NCI-H146 treated with DMSO at 0.1 percent for 48 hours (cell line): ENCODE results near the gene CACHD1.

Experiments
- DNase-seq: peaks from one replicate; lab custom pipeline; 2025; ENCODE audit not compliant: unreplicated experiment; lab: John Stamatoyannopoulos, UW

Gene CACHD1

DNA sequence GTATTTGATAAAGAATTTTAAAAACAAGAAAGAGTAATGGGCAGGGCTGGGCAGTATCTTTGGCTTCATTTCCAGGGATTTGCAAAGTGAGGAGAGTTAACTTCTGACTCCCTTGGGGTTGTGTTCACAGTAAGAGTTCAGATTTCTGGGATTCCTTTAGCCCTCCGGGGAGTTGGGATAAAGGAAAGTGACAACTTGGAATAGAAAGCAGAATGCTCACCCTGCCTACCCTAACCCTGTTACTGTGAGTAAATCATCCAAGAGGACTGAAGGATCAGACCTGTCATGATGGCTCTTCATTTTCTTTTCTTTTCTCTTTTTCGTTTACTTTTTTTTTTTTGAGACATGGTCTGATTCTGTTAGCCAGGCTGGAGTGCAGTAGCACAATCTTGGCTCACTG is 76.1 kb downstream of the CACHD1 start:
- no peak for DNase-seq

DNA sequence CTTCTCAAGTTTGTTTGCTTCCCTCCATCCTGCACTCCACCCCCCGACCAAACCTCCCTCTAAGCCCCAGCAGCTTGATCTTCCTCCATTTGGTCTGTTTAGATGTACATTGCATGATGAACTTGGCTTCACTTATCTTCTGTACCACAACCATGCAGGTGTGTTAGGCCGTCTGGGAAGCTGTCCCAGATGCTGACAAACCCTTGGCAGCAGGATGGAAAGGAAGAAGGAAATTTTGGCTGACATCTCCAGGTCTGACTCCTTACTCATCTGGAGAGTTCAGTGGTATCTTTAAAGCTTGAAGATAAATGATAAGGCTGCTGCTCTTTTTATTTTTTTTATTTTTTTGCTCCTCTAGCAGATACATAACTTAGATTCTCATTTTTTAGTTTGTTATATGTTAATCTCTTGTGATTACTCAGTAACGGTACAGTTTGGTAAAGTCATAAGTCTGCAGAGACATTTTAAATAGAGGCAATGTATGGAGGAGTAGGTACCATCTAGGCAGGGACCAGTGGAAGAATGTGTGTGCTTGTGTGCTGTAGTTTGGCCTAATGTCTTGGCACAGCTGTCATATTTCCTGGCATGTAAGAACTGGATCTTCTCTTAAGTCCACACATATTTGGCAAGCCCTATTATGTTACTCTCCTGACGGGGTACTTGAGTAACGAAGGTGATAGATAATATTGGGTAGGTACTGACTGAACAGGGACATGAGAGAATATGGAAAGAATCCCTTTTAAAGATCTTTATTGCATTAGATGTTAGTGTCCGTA is 79.7 kb downstream of the CACHD1 start:
- no peak for DNase-seq

DNA sequence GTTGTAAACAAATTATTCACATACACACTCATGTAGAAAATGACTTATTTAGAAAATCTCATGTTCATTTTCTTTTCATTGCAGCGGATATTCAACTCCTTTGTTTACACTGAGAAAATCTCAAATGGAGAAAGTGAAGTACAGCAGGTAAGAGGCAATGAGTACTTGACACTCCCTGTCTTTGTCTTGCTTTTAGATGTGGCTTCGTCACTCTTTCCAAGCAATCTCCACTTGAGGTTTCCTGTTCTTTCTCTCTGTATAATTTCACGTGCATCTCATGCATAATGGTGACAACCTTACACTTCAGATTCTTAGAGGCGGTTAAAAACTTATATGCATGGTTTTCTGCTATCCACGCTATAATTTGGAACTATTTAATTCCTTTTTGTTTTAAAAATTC is 80.6 kb downstream of the CACHD1 start:
- no peak for DNase-seq

DNA sequence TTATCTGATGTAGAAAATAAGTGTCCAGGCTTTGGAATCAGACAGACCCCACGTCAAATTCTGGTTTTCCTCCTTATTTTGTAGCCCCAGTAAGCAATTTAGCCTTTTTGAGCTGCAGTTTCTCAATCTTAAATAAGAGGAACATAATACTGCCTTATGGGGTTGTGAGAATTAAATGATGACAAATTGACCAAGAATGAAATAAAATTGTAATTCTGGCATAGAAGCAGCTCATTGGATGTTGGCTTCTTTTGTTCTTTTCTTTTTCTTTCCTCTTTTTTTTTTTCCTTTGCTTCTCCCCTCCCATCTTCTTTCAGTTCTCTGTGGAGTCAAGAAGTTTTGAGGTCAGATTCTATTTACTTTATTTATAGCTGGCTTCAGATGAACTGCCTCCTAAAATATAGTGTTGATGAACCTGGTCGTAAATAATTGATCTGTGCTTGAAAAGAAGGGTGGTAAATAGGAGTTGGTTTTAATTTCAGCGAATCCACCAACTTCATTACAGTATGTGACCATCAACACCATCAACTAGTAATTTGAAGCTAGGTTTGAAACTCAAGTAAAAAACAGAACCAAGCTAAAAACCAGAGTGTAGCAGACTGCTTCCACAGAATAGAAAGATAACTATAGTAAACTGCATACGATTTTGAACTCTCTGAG is 81.1 kb downstream of the CACHD1 start:
- no peak for DNase-seq

DNA sequence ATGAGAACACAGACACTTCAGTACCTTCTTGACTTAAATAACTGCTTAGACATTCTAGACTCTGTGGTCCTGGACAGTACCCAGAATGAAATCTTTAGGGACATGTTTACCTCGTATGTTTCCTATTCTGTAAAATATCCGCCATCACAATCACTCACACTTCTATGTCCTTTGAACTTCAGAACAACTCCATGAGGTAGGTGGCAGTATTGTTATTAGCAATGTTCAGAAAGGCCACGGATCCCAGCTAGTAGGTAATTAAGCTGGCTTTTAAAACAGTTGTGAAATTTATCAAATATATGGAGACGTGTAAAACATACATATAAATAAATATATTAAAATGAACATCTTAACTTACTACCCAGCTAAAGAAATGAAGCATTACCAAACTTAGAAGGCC is 83.4 kb downstream of the CACHD1 start:
- DNase-seq: no peak

DNA sequence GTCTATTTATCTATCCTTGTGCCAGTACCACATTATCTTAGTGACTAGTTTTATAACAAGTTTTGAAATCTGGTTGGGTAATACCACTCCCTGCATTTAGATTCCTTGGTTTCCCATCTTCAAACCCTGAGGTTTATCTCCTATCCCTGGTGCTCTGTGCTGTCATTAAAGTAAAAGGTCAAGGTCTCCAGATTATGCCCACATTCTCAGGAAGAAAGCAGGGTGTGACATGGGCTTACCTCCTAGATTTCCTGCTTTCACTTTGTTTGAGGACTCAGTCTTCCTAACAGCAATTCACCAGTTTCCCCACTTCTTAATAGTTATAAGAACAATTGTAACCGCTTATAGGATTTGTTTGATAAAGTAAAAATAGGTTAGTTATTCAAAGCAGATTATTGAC is 86.0 kb downstream of the CACHD1 start:
- DNase-seq: no peak

DNA sequence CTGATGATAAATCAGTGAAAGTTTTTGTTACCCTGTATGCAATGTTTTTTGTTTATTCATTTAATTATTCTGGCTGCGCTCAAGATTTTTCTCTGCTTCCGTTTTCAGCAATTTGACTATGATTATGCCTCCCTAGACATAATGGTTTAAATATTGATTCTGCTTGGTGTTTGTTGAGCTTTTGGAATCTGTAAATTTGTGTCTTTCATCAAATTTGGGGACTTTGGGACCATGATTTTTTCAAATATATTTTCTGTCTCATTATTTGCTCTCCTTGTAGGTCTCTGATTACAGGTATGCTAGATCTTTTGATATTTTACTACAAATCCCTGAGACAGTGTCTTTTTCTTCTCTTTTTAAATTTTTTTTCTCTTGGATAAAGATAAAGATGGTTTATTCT is 92.1 kb downstream of the CACHD1 start:
- no peak for DNase-seq

DNA sequence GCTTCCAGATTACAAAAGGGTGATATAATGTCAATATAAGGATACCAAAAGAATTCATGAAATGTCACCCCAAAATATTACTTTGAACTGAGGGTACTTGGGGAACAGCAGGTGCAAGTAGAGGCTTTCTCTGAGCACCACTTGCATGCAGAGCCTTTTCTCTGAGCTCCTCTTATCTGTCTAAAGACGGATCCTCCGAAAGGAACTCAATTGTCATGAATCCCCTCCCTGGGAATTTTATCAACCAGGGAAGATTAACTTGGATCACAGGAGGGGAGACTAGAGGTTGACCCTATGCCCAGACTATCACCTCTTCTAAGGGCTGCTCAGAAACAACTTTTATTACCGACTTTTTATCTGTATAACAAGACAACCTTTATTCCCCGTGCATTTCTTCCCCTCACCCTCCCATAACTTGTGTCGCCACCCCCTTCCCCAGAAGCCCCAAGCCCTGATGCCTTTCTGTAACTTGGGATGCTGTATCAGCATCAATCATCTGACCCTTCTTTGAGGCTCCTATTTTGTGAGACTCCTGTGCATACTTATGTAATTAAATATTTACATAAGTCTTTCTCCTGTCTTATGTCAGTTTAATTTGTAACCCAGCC is 94.1 kb downstream of the CACHD1 start:
- DNase-seq: no peak

DNA sequence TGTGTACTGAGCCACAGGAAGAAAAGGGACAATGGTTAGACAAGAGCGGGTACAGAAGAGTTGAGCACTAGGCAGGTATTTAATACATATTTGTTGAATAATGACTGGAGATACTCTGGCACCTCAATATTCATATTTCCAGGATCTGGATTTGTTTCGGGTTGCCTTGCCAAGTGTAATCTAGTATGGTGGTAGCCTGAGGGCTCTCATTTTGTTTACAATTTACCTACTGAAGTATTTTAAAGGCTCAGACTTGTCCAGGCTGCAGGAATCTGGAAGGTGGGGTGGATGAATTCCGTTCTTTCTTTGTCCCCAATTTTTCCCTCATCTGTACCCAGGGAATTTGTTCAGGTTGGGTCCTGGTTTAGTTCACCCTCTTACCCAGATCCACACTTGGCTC is 95.0 kb downstream of the CACHD1 start:
- DNase-seq: no peak

DNA sequence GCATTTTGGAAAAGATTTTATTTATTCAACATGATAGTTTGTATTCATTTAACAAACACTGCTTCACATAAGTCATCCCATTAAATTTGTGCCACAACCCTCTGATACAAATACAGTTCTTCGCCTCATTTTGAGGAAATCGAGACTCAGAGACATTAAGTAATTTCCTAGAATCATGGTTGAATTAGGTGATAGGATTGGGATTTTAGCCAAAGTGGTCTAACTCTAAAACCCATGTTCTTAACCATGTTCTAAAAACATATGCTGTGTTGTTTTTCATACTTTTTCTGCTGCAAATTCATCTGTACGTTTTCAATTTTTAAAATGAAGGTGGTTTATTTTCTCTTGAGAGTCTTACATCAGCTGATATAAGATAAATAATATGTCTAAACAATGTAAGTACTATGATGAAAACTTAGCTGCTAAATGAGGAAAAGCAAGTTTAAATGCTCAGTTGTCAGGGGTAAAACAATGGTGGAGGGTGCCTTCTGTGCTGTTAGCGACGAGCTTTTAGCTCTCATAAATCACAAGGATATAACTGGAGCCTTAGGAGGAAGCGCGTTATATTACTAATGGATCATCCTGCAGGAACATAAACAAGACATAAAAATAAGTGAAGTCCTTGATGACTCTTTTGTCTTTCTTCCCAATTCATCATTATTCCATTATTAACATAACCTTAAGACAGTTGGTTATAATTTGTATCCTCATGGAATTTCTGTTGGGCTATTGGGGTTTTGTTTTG is 97.7 kb downstream of the CACHD1 start:
- DNase-seq: no peak

DNA sequence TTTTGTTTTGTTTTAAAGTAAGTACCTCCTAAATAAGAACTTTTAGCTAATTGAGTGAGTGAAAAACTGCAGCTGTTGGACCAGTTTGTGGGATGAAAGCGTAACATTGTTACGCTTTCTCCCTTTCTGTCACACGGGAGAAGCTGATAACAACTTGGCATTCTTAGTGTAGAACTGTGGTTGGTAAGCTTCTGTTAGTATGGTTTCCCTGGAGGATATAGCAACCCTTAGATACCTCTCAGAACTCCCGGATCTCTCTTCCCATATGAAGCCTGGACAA is 98.2 kb downstream of the CACHD1 start:
- DNase-seq: no peak

DNA sequence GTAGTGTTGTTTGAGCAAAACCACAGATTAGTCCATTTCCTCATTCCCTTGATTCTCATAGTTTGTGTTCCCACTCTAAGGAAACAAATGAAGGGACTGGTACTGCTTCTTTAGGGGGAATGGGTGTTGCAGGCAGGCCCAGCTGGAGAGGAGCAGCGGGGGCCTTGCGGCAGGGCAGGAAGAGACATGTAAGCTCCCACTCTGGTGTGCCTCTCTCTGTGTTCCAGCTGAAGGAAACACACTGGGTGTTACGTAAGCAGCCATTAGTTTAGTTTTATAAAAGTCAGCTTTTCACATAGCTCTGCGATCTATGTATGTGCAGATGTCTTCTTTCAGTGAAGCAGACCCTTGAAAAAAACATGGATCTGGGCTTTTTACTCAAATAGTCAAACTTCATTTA is 99.5 kb downstream of the CACHD1 start:
- no peak for DNase-seq

DNA sequence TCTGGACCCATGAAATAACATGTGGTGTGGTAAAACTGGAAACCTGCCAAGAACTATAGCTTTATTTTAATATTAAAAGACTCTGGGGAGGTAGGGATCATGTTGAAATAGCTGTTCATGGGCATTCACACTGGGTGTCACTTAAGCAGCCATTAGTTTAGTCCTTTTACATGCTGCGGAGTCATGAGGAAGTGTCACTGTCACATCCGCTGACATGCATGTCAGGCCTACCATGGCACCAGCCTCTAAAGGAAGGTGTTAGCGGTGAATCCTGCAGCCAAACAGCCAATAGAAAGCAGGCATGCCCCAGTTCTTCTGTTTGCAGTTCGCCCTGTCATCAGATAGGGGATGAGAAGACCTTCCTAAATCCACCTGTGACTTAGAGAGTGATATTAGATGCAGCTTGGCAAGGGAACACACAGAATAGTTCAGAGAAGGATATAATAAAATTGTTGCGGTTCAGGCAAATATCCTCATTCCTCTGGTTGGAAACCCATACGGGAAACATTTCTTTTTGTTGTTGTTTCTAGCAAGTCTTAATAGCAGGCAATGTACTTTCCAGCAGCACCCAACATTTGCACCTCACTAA is 100.4 kb downstream of the CACHD1 start:
- DNase-seq: no peak

DNA sequence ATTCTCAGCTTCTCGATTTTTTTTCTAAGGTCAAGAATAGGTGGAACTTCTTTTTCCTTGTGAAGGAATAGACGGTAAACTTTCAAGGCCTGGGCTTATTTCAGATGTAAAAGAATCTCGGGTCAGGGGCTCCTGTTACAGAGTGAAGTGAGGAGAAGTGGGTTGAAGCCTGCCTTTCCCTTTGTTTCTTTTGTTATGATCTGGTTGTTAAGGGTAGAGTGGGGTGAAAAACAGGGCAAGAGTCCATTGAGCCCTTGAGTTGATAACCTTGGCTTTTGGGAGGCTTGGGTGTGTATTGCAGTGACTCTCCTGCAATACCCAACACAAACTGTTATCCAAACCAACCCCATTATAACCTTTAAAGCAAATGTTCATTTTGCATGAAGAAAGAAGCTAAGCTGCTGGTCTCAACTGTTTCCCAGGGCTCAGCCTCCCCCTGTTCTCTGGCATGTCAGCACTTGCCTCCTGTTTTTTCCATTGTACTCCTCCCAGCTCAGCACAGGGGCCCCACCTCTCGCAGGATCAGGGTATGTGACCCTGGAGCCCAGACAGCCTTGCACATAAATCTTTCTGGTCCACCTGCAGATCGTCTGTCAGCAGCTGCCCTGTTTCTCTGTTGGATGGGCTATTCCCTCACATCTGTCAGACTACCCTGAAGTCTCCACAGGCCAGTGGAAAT is 102.4 kb downstream of the CACHD1 start:
- peak; percentile 73 for DNase-seq

DNA sequence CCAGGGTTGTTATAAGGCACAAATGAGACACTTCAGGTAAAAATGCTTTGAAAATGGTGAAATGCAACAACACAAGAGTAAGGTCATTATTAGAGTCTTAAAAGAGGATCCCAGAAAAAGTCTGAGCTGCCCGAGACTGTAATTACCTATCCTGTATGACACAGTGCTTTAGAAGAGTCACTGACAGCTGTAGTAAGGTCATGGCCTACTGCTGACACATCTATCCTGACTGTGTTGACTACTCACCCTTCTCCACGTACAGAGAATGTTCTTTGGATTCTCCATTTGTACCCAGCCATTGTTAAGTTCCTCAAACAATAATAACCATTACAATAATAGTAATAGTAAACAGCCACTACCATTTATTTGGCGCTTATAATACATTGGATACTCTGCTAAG is 104.4 kb downstream of the CACHD1 start:
- no peak for DNase-seq

DNA sequence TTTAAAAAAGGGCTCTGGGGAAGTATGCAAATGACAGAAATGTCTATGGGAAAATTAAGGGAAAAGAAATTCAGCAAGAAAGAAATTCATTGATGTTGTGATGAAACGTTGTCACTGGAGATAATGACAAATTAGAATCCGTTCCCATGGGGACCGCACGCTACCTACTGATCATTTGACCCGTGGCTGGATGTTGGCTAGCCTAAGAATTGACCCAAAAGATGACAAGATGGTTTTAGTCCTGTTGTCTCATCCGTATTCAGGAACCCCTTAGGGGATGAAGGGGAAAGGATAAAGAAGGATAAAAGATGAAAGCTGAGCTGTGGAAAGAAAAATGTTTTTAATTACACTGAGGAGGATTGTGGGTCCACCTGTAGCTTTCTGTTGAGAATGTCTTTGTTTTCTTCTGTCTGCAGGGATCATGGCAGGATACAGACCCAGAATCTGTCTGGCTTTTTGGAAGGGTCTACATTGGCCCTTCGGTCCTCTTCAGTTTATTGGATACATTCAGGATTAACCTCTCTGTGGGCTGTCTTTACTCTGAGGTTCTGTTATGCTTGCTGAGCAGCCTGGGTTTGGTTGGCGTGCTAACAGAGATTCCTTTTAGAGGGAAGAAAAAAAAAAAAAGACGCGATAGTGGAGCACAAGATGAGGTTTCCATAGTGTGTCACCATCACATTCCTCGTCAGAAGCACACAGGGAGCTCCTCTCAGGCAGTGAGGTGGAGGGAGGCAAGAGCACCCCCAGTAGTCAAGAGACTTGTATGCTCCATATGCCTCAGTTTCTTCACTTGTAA is 106.2 kb downstream of the CACHD1 start:
- no peak for DNase-seq

DNA sequence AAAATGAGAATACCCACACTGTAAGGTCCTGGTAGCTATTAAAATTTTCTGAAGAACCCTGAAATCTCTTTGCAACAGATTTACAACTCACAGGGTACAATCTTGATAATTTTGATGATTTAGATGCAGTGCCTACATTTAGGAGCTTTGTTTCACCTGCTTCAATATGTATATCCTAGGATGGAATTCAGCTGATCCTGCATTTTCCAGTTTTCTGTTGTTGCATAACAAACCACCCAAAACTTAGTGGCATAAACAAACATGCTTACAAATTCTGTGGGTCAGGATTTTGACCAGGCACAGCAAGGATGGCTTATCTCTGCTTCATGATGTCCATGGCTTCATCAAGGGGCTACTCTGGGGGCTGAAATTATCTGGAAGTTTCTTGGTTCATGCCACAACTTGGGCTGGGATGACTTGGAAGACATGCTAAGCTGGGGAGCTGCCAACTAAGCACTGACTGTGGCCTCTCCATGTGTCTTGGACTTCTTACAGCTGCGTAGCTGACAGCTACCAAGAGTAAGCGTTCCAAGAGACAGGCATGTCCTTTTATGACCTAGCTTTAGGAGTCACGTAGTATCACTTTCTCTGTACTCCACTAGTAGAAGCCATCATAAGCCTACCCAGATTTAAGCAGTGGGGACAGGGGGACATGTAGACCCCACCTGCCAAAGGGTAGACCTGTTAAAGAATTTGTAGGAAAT is 108.5 kb downstream of the CACHD1 start:
- no peak for DNase-seq

DNA sequence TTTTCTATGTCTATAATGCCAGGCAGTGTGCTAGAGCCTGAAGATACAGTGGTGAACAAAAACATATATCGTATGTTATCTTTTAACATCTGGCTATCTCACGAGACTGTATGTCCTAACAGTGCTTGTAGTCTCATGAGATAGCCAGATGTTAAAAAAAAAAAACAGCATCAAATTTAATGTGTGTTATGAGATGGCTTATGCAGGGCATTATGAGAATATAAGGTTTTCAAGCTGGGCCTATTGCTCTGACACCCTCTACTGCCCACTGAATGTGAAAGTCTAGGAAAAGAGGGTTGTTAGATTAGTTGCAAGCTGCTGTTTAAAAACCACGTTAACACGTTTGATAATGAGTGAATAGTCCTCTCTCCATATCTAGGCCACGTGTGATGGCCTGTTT is 109.8 kb downstream of the CACHD1 start:
- no peak for DNase-seq

DNA sequence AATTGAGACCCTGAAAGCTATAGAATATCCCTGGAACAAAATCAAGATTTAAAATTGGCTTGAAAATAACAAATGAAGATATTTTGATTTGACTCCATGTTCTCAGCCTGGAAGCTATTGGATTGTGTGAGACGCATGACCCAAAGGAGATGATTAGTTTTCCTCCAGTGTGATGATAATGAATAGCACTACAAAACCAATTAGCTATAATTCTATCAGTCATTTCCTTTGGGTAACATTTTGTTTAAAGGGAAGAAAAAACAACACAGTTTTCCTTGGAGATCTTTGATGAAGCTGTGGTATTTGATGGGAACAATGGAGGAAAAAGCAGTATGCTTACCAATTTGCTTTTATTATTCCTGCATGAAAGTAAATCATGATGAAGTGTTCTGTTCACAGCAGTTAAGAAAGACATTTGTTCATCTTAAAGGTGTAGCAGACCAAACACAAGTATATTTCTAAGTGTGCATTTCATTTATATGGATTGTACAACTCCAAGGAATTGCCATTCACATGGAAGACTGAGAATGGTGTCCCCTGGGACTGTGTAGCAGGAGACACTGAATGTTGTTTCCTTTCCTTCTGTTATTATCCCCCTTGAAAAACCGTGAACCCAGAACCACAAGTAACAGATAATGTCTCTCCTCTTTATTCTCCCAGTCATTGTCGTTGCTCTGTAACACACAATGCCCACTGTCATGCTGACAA is 111.4 kb downstream of the CACHD1 start:
- DNase-seq: no peak
